ENCODE measurements around the gene ARID5B.

- TF ChIP-seq CTCF (conservative IDR thresholded peaks at IDR 0.05 in 1 of 2, IDR thresholded peaks at IDR 0.05 in 1 of 2; ENCODE audit: extremely low read depth in 1 of 2, insufficient read depth in 1 of 2, low read depth in 1 of 2, low read length in 2 of 2) = no peak
- no peak for TF ChIP-seq EZH2 (IDR thresholded peaks at IDR 0.05; ENCODE audit: borderline replicate concordance, low read length)
These were observed 10.6 kb upstream of the ARID5B start for GRCh38 chr10:61890881-61891409.

Data from mammary epithelial cell (primary cell).